ENCODE measurements around the gene PIEZO2.

DNA sequence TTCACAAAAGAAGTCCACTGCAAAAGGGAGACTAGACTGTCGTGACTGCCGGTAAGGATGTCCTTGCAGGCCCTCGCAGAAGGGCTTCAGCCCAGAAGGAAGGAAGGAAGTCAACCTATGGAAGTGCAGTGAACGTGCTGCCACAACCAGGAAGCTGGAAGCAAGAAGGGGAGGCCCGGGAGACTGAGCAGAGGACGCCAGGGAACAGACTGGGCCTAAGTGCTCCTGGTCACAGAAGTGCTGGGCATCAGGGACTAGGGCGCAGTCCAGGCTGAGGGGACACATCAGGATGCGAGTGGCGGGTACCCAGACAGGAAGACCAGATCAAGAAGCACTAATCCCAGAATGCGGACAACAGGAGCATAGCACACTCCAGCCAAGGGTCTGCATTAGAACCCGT lies 78.8 kb downstream of the PIEZO2 start:
- TF ChIP-seq, protein P1, sequence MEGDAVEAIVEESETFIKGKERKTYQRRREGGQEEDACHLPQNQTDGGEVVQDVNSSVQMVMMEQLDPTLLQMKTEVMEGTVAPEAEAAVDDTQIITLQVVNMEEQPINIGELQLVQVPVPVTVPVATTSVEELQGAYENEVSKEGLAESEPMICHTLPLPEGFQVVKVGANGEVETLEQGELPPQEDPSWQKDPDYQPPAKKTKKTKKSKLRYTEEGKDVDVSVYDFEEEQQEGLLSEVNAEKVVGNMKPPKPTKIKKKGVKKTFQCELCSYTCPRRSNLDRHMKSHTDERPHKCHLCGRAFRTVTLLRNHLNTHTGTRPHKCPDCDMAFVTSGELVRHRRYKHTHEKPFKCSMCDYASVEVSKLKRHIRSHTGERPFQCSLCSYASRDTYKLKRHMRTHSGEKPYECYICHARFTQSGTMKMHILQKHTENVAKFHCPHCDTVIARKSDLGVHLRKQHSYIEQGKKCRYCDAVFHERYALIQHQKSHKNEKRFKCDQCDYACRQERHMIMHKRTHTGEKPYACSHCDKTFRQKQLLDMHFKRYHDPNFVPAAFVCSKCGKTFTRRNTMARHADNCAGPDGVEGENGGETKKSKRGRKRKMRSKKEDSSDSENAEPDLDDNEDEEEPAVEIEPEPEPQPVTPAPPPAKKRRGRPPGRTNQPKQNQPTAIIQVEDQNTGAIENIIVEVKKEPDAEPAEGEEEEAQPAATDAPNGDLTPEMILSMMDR (IDR thresholded peaks at IDR 0.05) = no peak
- TF ChIP-seq POLR2AphosphoS5 (IDR thresholded peaks at IDR 0.05) (no peak), EP300 (IDR thresholded peaks at IDR 0.05) (no peak), POLR2A (IDR thresholded peaks at IDR 0.05; ENCODE audit: low read depth) (no peak)
